HG02642 (cell line): ENCODE data around the gene ETFRF1.
A peak's percentile ranks its signal among the peaks of the same experiment; 100 is the strongest.

Experiments
- ATAC-seq: cut with Tn5 transposase; IDR thresholded peaks from one replicate; pipeline ENCODE4 v1.9.1; 2021; ENCODE audit warnings: mild to moderate bottlenecking; ENCODE audit not compliant: unreplicated experiment, poor library complexity

Gene ETFRF1

GRCh38 chr12:25208554-25208953, 13.5 kb downstream of the ETFRF1 start:
- no peak for ATAC-seq

DNA sequence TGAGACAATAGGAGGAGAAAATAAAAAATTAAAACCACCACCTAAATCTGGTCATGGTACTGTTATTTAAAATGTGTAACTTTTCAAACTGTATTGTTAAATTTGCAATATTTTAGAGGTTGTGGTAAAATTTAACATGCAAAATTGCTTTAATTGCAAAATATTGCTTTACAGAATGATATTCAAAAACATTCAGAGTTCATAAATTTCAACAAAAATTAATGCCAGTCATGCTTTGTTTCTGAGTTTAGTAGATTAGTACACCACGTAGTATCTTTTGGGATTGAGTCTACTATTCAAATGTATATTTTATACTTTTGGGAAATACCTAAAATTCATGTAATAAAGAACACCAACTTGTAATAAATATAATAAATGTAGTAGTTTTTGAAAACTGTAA, 18.3 kb downstream of the ETFRF1 start:
- ATAC-seq = no peak

GRCh38 chr12:25236190-25236589, 41.2 kb downstream of the ETFRF1 start:
- no peak for ATAC-seq

DNA sequence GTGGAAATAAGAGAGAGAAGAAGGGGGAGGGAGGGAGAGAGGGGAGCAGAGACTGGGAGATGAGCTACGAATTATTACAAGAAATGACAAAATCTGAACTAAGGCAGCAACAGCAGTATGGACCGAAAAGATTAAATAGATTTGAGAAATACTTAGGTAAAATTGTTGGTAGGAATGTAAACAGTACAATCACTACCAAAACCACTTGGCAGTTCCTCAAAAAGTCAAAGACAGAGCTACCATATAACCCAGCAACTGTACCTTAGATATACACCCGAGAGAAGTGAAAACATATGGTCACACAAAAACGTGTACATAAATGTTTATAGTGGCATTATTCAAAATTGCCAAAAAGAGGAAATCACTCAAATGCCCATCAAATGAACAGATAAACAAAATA, 41.6 kb downstream of the ETFRF1 start:
- ATAC-seq = no peak

DNA sequence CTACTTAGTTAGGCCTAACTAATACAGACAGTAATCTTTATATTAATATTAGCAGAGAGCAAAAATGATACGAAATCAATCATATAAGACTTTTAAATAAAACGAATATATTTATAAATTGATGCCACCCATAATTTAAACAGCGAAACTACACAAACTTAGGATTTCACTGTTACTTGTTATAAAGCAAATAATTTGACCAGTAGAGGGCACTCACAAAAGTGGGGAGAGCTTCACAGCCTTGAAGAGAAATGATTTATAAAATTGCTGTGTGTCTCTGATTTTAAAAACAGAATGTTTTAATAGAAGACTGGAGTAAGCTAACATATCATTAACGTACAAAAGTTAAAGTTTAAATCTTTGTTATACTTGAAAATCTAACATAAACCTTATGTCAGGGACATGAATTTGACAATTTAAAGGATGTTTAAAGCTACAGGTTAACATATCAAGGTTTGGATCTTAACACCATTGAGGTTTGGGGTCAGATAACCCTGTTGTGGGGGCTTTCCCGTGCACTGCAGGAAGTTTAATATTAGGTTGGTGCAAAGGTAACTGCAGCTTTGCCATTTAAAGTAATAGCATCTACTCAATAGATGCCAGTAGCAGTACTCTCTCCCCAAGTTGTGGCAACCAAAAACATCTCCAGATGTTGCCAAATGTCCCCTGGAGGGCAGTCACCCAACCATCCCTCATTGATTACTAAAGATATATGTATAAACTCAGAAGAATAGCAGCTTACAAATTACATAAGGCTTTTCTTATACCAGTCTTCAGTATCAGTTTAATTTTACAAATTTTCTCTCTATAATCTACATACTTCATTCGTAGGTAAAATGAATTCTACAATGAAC, 46.4 kb downstream of the ETFRF1 start:
- ATAC-seq = no peak

DNA sequence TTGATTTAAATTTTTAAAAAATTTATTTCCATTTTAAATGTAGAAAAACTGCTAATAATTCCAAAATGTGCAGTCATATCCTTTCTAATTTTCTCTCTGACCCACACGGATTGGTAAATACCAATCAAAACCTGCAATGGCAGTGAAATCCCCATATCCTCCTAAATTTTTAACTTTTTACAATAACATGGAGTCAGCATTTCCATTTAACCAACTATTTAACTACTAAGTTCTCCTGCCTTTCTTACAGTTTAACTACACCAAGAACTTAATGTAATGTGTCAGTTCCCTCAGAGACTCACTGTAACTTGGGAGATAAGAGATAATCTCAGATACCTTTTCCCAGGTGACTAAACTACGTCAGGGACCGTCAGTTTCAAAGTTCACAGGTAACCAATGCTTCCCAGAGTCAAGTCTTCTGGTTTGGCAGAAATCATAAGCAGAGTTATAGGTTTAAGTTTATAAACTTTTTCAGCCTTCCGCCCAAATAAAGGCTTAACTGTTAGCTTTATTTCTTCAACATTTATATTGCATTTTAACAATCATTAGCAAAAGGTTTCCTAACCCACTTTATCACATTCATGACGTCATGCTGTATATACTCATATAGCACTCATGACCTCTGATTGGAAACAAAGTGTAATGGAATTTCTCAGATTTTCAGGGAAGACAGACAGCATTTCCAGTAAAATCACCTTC, 48.1 kb downstream of the ETFRF1 start:
- ATAC-seq = no peak

DNA sequence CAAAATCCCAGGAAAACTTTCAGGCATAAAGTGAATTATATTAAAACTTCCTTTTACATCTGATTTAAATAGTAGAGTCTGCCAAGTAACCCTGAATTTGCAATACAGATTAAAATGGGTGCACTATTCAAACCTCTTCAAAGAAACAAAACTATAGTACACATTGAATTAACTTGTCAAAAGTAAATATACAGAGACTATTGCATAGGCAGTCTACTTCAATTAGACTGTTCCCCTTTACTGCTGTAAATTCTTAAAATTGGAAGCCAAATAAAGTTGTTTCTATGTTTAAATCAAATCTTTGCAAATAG, 48.6 kb downstream of the ETFRF1 start:
- no peak for ATAC-seq

DNA sequence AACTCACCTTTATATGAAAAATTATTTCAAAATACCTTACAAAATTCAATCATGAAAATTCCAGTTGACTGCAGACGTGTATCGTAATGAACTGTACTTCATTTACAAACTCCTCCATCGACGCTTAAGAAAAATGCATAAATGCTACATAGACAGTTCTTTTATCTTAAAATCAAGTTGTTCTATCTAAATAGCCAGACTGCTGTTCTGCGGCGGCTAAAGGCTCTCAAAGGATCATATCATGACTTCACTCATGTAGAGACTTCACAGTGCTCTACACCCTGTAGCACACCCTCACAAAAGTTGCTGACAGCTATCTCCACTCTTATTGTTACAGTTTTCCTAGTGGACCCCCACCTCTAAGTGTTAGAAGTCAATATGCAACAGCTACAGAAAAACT, 50.5 kb downstream of the ETFRF1 start:
- no peak for ATAC-seq

- ATAC-seq = no peak
Measured at GRCh38 chr12:25248137-25248536, 53.1 kb downstream of the ETFRF1 start.

DNA sequence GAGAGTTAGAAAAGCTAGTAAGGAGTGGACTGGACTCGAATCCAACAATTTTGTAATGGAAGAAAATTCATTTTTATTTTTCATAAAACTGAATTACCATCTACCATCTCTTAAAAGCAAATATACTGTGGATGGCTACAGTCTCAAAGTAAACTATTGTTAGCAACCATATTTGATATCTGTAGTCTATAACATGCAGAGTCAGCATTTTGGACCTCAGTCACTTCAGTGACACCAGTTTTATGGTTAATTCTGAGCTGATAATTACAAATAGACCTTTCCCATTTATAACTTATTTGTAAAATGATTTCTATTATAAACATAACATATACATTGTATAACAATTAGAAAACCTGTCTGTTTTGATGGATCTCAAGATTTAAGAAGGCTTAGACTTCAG, 53.7 kb downstream of the ETFRF1 start:
- ATAC-seq = no peak

- peak; percentile 38 for ATAC-seq
Measured at GRCh38 chr12:25249931-25250738, 55.1 kb downstream of the ETFRF1 start.

DNA sequence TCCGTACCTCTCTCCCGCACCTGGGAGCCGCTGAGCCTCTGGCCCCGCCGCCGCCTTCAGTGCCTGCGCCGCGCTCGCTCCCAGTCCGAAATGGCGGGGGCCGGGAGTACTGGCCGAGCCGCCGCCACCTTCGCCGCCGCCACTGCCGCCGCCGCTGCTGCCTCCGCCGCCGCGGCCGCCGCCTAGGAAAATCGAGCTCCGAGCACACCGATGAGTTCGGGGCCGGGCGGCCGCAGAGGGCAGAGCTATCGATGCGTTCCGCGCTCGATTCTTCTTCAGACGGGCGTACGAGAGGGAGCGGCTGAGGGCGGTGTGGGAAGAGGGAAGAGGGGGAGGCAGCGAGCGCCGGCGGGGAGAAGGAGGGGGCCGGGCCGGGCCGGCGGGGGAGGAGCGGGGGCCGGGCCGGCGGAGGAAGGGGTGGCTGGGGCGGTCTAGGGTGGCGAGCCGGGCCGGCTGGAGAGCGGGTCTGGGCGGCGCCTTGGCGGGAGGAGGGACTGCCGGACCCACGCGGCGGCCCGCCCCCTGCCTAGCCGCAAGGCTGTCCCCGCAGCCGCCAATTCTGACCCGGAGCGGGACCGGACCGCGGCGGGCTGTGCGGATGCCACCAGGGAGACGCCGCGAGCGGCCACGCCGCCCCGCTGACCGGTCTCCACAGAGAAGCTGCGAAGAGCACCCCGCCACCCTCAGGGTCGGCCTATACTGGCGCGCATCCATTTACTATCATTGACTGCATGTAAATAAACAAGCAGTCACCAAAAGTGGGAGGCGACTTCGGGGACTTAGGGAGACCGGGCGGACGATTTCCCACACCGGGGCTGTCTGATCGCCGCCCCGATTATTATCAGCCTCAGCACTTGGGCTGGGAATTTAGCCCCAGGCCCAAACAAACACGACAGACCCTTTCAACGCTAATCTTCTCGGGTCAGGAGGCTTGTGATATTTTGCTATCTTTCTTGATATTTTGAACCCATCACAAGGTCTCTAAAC, 56.0 kb downstream of the ETFRF1 start, which contains the start of gene KRAS:
KRAS (minus strand) TSS at position 186 of the 987 bp plus-strand sequence.
- ATAC-seq = peak; percentile 83

GRCh38 chr12:25251769-25252168, 56.7 kb downstream of the ETFRF1 start:
- no peak for ATAC-seq

- ATAC-seq = no peak
Measured at GRCh38 chr12:25252946-25253345, 57.9 kb downstream of the ETFRF1 start.

DNA sequence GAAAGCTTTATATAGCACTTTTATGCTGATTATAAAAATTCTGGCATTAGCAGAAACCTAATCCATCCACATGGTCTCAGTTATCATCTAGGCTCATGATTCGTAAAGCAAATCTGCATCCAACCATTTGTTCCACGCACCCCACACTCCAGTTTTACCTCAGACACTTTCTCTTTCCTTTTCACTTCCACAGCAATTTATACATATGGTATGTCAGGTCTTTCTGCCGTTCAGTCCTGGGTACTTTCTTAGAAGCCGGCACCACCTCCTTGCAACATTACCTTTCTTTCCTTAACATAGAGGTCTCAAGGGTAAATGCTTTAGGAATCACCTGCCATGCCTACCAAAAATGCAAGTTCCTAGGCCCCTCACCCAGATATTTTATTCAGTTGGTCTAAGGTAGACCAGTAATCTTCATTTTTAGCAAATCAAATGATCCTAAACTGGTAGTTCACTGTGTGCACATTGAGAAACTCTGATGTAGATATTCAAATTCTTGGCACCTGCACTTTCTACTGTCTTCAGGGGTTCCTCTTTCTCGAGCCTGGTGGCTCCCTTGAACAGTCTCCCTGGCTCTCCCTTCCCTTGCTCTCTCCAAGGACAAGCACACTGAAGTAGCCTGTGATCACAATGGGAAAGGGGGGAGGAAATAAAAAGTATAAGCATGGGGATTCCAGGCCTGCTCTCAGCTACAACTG, 58.5 kb downstream of the ETFRF1 start:
- no peak for ATAC-seq

DNA sequence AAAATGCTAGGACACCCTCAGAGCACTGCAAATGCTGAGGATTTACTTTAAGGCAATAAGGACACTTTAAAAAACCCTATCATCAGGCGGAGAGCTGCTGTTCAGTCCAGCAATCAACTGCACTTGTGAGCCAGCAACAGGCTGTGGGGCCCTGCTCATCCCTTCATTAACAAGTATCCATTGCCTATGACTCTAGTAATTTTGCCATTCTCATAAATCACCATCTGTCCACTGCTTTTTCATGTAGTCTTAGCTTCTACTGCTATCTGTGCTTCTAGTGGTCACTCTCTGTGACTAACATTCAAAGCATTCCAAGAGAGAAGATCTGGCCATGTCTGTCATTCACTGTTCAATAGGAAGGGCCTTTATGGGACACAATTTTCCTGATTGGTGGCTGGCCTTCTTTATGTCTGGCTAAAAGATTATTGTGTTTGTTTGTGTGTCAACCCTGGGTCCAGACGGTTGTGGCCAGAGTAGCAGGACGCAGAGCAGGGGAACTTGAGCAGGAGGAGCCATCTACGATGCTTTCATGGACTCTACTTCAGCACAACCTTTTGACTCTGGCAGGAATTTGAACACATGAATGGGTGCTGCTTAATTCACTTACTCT, 59.3 kb downstream of the ETFRF1 start:
- no peak for ATAC-seq
